Tongue (tissue), 2 donors: ENCODE results near the gene MMD. TPM values are rescaled to one million over a fixed set of nuclear protein-coding genes. Genes with fewer than 3 reads are reported as not detected.
A peak's percentile ranks its signal among the peaks of the same experiment; 100 is the strongest.
"Not testable (repeated sequence)": the region's sequence is repeated elsewhere in the genome, so short reads cannot be mapped to it uniquely, and the experiment has no call there.

ENCODE experiments used
- DNase-seq: peaks from one replicate; pipeline ENCODE4 v3.0.0-alpha.2; 2015
- total RNA-seq: library from RNA; depleted of rRNA; stranded (reverse); fragments of >200 nt; gene quantifications from one replicate; pipeline ENCODE4 v1.2.3, GENCODE V29; 2014

Gene MMD
- total RNA-seq, 1 donor from 2014 or later = 10.3 TPM

GRCh38 chr17:55420067-55420775, 1.4 kb downstream of the MMD start:
- DNase-seq = no peak

- DNase-seq = no peak
Measured at GRCh38 chr17:55418369-55419268, 3.0 kb downstream of the MMD start.

- no peak for DNase-seq
Measured at GRCh38 chr17:55417411-55418268, 4.0 kb downstream of the MMD start.

- DNase-seq = no peak
Measured at GRCh38 chr17:55416470-55417052, 5.1 kb downstream of the MMD start.

- no peak for DNase-seq
Measured at GRCh38 chr17:55416000-55416399, 5.6 kb downstream of the MMD start.

- DNase-seq = no peak
Measured at GRCh38 chr17:55414983-55415382, 6.7 kb downstream of the MMD start.

- DNase-seq = no peak
Measured at GRCh38 chr17:55413825-55414489, 7.7 kb downstream of the MMD start.

- DNase-seq = no peak
Measured at GRCh38 chr17:55411463-55411855, 10.2 kb downstream of the MMD start.

GRCh38 chr17:55410722-55411462, 10.7 kb downstream of the MMD start:
- no peak for DNase-seq

- DNase-seq = no peak
Measured at GRCh38 chr17:55409030-55409800, 12.4 kb downstream of the MMD start.

- no peak for DNase-seq
Measured at GRCh38 chr17:55407641-55408566, 13.7 kb downstream of the MMD start.

GRCh38 chr17:55405600-55405999, 16.0 kb downstream of the MMD start:
- DNase-seq = no peak

GRCh38 chr17:55404197-55404596, 17.4 kb downstream of the MMD start:
- not testable (repeated sequence) for DNase-seq

- no peak for DNase-seq
Measured at GRCh38 chr17:55402374-55402773, 19.3 kb downstream of the MMD start.

GRCh38 chr17:55398689-55399088, 22.9 kb downstream of the MMD start:
- no peak for DNase-seq

- DNase-seq = no peak
Measured at GRCh38 chr17:55395803-55396505, 25.7 kb downstream of the MMD start.

- DNase-seq = peak; percentile 59
Measured at GRCh38 chr17:55394357-55395021, 27.1 kb downstream of the MMD start.
